ENCODE measurements around the gene DDX1.

- TF ChIP-seq CTCF (conservative IDR thresholded peaks at IDR 0.05; ENCODE audit: low read depth, low read length) (no peak), SMC3 (IDR thresholded peaks at IDR 0.05; ENCODE audit: low read depth, low read length) (no peak), POLR2A (IDR thresholded peaks at IDR 0.05; ENCODE audit: low read depth, low read length) (no peak)
These were observed 38.1 kb upstream of the DDX1 start for GRCh38 chr2:15553519-15553918.

All from IMR-90 (cell line).